NCI-H82 (cell line): ENCODE data around the gene VIT.

ENCODE experiments used
- DNase-seq: peaks from one replicate; lab custom pipeline; 2025; lab: John Stamatoyannopoulos, UW

The VIT gene

GRCh38 chr2:36859366-36859792 lies 162.9 kb downstream of the VIT start:
- no peak for DNase-seq

DNA sequence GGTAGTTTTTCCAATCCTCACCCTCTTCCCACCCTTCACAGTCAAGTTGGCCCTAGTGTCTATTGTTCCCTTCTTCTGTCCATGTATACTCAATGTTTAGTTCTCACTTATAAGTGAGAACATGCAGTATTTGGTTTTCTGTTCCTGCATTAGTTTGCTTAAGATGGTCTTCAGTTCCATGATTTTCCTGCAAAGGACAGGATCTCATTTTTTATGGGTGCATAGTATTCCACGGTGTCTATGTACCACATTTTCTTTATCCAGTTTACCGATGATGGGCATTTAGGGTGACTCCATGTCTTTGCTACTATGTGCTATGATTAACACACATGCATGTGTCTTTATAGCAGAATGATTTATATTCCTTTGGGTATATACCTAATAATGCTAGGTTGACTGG lies 165.4 kb downstream of the VIT start:
- no peak for DNase-seq
